HFFc6 (cell line): ENCODE data around the gene SPOCK1. TPM values are rescaled to one million over a fixed set of nuclear protein-coding genes. Genes with fewer than 3 reads are reported as not detected.

Source experiments
- DNase-seq: peaks from one replicate; pipeline ENCODE4 v3.0.0-alpha.2; 2018
- H3K27ac Mint-ChIP-seq: 2 replicates; pipeline ENCODE4 v1.8.0; 2020; ENCODE audit warnings: mild to moderate bottlenecking, mixed read lengths
- H3K27me3 Mint-ChIP-seq: 2 replicates; pipeline ENCODE4 v1.8.0; 2021; ENCODE audit warnings: mild to moderate bottlenecking, moderate library complexity, mixed read lengths; ENCODE audit not compliant: insufficient read depth
- H3K36me3 Mint-ChIP-seq: 2 replicates; pipeline ENCODE4 v1.8.0; 2021; ENCODE audit warnings: low read depth, mixed read lengths
- H3K4me1 Mint-ChIP-seq: 2 replicates; pipeline ENCODE4 v1.8.0; 2020; ENCODE audit warnings: low read depth, mixed read lengths
- H3K4me3 Mint-ChIP-seq: 2 replicates; pipeline ENCODE4 v1.8.0; 2020; ENCODE audit warnings: mild to moderate bottlenecking, moderate library complexity, mixed read lengths
- H3K9me3 Mint-ChIP-seq: 2 replicates; pipeline ENCODE4 v1.8.0; 2020; ENCODE audit warnings: mild to moderate bottlenecking, mixed read lengths
- total RNA-seq, 6 experiments: library from RNA; stranded (reverse); fragmentation: NEBNext Ultra II Directional; extraction: Animal tissue kit (Norgen Biotek cat#: 25700); gene quantifications; 2 replicates in 1 of 6; 3 replicates in 5 of 6; pipeline ENCODE4 v1.2.3, GENCODE V29; 2021
- TF ChIP-seq, protein P1 (sequence below): fragments of 200-600 bp; sonication (generic); IDR thresholded peaks from 2 replicates; pipeline ENCODE4 v1.5.0; 2021; ENCODE audit warnings: antibody characterized with exemption, mild to moderate bottlenecking

Gene SPOCK1
- total RNA-seq, 6 experiments from 2014 or later, result 111 to 170 (median 125) TPM

DNA sequence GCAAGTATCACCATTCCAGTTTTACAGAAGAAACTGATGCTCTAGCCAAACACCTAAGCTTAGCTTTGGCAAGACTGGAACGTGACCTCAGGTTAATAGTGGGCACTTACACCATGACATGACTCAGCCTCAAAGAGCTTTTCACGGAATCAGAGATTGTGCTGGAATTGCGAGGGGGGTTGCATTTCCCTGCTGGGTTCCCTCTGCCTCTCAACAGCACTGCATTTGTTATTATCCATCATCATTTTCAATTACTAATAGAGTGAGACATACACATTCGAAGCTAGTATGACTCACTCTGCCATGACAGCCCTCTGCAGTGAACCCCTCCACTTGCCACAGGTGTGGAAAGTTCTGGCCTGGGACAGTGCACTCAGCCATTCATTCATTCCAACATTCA lies 8.0 kb downstream of the SPOCK1 start:
- DNase-seq, result peak; percentile 17
- TF ChIP-seq, protein P1, sequence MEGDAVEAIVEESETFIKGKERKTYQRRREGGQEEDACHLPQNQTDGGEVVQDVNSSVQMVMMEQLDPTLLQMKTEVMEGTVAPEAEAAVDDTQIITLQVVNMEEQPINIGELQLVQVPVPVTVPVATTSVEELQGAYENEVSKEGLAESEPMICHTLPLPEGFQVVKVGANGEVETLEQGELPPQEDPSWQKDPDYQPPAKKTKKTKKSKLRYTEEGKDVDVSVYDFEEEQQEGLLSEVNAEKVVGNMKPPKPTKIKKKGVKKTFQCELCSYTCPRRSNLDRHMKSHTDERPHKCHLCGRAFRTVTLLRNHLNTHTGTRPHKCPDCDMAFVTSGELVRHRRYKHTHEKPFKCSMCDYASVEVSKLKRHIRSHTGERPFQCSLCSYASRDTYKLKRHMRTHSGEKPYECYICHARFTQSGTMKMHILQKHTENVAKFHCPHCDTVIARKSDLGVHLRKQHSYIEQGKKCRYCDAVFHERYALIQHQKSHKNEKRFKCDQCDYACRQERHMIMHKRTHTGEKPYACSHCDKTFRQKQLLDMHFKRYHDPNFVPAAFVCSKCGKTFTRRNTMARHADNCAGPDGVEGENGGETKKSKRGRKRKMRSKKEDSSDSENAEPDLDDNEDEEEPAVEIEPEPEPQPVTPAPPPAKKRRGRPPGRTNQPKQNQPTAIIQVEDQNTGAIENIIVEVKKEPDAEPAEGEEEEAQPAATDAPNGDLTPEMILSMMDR, result no peak
- peak overlapping the region; percentile 29; the same call in 1 of the 2 replicates for H3K4me3 Mint-ChIP-seq
- no peaks in the 10 kb centered on the region; the same call in 1 of the 2 replicates for H3K36me3 Mint-ChIP-seq
- no peaks in the 10 kb centered on the region for H3K9me3 Mint-ChIP-seq
- peaks cover 78% of the 10 kb centered on the region for H3K4me1 Mint-ChIP-seq
- H3K27ac Mint-ChIP-seq, result peak overlapping the region; percentile 37
- no peaks in the 10 kb centered on the region for H3K27me3 Mint-ChIP-seq

DNA sequence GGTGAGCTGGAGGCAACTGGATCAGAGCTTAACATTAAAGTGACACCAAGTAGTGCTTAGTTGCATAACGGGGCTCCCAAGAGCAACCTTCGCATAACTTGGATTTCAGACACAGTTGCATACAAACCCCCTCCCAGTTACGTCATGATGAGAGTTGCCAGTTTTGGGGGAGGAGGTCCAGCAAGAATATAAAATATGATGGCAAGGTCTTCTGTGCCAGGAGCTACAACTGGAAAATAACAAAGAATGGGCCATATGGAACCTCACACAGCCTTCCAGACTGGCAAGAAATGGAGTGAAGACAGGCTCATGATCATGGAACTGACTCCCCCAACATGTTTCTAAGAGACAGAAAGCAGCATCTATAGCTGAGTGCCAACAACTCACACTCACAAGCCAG lies 8.5 kb downstream of the SPOCK1 start:
- Mint-ChIP-seq H3K4me3 (no peak overlapping the region), H3K4me1 (peaks cover 82% of the 10 kb centered on the region), H3K36me3 (no peaks in the 10 kb centered on the region; the same call in 1 of the 2 replicates), H3K27ac (no peak overlapping the region), H3K9me3 (no peaks in the 10 kb centered on the region), H3K27me3 (no peaks in the 10 kb centered on the region; the same call in 1 of the 2 replicates)
- TF ChIP-seq, protein P1, result no peak
- no peak for DNase-seq

DNA sequence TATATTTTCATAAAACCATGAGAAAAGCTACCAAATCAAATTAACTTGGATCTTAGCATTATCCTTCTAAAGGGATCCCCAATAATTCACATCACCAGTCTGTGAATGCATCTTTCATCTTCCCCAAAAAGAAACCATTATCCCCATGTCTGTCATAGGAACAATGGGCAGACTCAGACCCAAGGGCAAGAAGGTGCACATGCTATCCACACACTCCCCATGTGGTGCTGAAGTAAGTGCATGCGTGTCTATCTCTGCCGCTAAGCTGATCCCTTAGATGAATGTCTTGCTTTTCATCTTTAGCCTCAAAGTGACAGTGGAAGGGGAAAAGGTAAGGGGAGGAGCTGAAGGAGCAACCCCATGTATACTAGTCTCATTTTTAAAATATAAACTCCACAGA lies 10.2 kb downstream of the SPOCK1 start:
- no peak for DNase-seq
- Mint-ChIP-seq H3K27me3 (no peaks in the 10 kb centered on the region; the same call in 1 of the 2 replicates), H3K9me3 (no peaks in the 10 kb centered on the region), H3K4me3 (no peak overlapping the region), H3K4me1 (peaks cover 76% of the 10 kb centered on the region), H3K27ac (no peak overlapping the region), H3K36me3 (no peaks in the 10 kb centered on the region; the same call in 1 of the 2 replicates)
- TF ChIP-seq, protein P1, result no peak

DNA sequence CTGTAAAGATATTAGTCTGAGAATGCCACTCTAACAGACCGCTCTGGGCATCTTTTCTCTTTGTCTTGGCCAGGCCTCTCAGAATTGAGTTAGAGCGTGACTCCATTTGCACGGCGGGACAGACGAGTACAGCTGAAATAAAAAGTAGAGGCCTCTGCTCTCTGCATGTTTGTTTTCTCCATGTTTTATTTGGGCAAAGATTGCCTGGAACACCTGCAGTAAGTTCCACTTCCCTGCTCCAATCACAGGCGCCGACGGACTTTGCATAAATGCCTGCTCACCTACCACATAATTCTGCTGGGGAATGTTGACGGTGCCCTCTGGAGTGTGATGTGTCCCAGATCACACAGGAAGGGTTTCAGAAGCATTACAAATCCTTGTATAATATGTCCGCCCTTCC lies 10.6 kb downstream of the SPOCK1 start:
- Mint-ChIP-seq H3K36me3 (no peaks in the 10 kb centered on the region; the same call in 1 of the 2 replicates), H3K4me3 (no peak overlapping the region), H3K27ac (no peak overlapping the region), H3K9me3 (no peaks in the 10 kb centered on the region), H3K27me3 (no peaks in the 10 kb centered on the region; the same call in 1 of the 2 replicates), H3K4me1 (peaks cover 76% of the 10 kb centered on the region)
- TF ChIP-seq, protein P1, result no peak
- no peak for DNase-seq

DNA sequence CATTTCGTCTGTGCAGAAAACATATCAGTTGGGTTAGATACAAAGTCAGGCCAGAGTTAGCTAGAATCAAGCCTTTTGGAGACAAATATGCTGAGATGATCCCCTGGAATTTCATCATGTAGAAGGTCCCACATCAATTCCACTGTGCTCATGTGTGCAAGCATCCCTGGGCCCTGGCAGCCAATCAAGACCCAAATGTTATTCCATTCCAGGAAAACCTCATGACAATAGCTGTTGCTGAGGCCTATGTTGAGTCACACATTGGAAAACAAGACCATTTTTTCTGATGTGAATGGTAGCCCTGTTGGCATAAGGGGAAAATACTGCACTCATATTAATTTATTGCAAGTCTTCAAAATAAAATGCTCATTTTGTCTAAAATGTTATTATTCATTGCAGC lies 11.5 kb downstream of the SPOCK1 start:
- TF ChIP-seq, protein P1, result no peak
- no peaks in the 10 kb centered on the region; the same call in 1 of the 2 replicates for H3K27me3 Mint-ChIP-seq
- peak; percentile 67 for DNase-seq
- no peaks in the 10 kb centered on the region; the same call in 1 of the 2 replicates for H3K36me3 Mint-ChIP-seq
- H3K4me1 Mint-ChIP-seq, result peaks cover 69% of the 10 kb centered on the region
- peak overlapping the region; percentile 84 for H3K27ac Mint-ChIP-seq
- no peak overlapping the region for H3K4me3 Mint-ChIP-seq
- H3K9me3 Mint-ChIP-seq, result no peaks in the 10 kb centered on the region
